A673 (cell line): ENCODE results near the gene GXYLT2.

Source experiments
- CTCF ChIP-seq: fragments of 300-800, 200-600 bp; sonication (generic); conservative IDR thresholded peaks from 2 replicates; pipeline ENCODE4 v1.5.1; 2017; ENCODE audit warnings: low read depth, mild to moderate bottlenecking, antibody characterized with exemption, low read length, moderate library complexity, mixed read lengths
- EZH2 ChIP-seq: fragments of 200-600 bp; sonication (generic); IDR thresholded peaks from 2 replicates; pipeline ENCODE4 v1.6.1; 2017; ENCODE audit warnings: borderline replicate concordance, low read depth, mild to moderate bottlenecking, mixed read lengths, antibody characterized with exemption, low read length; ENCODE audit not compliant: poor library complexity, severe bottlenecking

GRCh38 chr3:72904163-72904562 lies 16.3 kb downstream of the GXYLT2 start:
- TF ChIP-seq CTCF (no peak), EZH2 (no peak)
